GM20000 (cell line): ENCODE data around the gene PTPRE.

Experiments
- DNase-seq: peaks from one replicate; pipeline ENCODE4 v3.0.0; 2012; ENCODE audit warnings: low spot score
- TF ChIP-seq, protein P1 (sequence below): IDR thresholded peaks from 2 replicates; pipeline ENCODE4 v1.5.1; 2012; ENCODE audit warnings: mild to moderate bottlenecking, control low read depth; ENCODE audit errors: extremely low read depth, missing control alignments

Gene PTPRE

GRCh38 chr10:128040096-128040495 is 133.2 kb downstream of the PTPRE start:
- DNase-seq: no peak
- TF ChIP-seq, protein P1, sequence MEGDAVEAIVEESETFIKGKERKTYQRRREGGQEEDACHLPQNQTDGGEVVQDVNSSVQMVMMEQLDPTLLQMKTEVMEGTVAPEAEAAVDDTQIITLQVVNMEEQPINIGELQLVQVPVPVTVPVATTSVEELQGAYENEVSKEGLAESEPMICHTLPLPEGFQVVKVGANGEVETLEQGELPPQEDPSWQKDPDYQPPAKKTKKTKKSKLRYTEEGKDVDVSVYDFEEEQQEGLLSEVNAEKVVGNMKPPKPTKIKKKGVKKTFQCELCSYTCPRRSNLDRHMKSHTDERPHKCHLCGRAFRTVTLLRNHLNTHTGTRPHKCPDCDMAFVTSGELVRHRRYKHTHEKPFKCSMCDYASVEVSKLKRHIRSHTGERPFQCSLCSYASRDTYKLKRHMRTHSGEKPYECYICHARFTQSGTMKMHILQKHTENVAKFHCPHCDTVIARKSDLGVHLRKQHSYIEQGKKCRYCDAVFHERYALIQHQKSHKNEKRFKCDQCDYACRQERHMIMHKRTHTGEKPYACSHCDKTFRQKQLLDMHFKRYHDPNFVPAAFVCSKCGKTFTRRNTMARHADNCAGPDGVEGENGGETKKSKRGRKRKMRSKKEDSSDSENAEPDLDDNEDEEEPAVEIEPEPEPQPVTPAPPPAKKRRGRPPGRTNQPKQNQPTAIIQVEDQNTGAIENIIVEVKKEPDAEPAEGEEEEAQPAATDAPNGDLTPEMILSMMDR: no peak

DNA sequence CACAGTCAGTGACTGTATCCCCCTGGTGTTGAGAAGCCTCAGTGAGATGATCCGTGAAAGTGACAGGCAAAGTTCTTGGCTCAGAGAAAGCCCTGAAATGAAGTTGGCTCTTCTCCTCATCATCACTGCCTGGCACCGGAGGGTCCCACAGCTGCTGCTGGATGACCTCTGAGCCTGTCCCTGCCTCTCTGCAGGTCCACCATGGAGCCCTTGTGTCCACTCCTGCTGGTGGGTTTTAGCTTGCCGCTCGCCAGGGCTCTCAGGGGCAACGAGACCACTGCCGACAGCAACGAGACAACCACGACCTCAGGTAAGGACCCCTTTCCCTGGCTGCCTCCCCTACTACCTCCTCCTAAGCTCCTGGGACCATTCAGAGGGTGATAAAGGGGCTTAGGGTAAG is 133.8 kb downstream of the PTPRE start:
- no peak for DNase-seq
- TF ChIP-seq, protein P1: no peak

GRCh38 chr10:128042131-128042610 is 135.3 kb downstream of the PTPRE start:
- TF ChIP-seq, protein P1: no peak
- DNase-seq: no peak

- DNase-seq: no peak
- TF ChIP-seq, protein P1: no peak
Measured at GRCh38 chr10:128043259-128044045, 136.5 kb downstream of the PTPRE start.

GRCh38 chr10:128044186-128044585 is 137.3 kb downstream of the PTPRE start:
- TF ChIP-seq, protein P1: no peak
- no peak for DNase-seq

GRCh38 chr10:128044961-128045832 is 138.3 kb downstream of the PTPRE start:
- no peak for DNase-seq
- TF ChIP-seq, protein P1: no peak

DNA sequence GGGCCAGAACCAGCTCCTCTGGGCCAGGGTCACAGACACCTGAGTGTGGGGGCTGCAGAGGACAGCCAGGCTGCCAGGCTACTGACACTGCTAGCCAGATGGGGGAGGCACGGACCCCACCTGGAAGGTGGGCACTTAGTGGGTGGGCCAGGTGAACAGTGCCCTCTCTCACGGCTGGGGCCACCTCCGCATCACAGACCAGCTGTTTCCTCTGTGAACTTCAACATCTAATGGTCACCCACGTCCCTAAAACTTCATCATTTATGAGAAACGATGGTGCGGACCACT is 138.9 kb downstream of the PTPRE start:
- TF ChIP-seq, protein P1: no peak
- no peak for DNase-seq
